PC-3 (cell line): ENCODE data around the gene CA9. TPM values are rescaled to one million over a fixed set of nuclear protein-coding genes. Genes with fewer than 3 reads are reported as not detected.

Experiments
- ATAC-seq: fragments of 200-7000 bp; cut with Tn5 transposase; 2 replicates; pipeline ENCODE4 v1.9.1; 2020; ENCODE audit warnings: mild to moderate bottlenecking, moderate library complexity
- BruUV-seq: library from RNA; stranded (reverse); fragments of 400-500 nt; replicated peaks from 2 replicates; lab custom pipeline; 2021; lab: Mats Ljungman, UMichigan
- CTCF ChIA-PET: fragments of 300-600 bp; sonication (Branson Sonifier 250); formaldehyde crosslinking; loops from one replicate; lab custom pipeline; 2022; ENCODE audit warnings: antibody characterized with exemption; lab: Charles Lee
- POLR2A ChIA-PET: fragments of 300-600 bp; sonication (Branson Sonifier 250); formaldehyde crosslinking; loops from one replicate; lab custom pipeline; 2022; ENCODE audit warnings: antibody characterized with exemption; ENCODE audit not compliant: unreplicated experiment; lab: Charles Lee
- DNase-seq: peaks from one replicate; pipeline ENCODE4 v3.0.0-alpha.2; 2015
- H2AFZ ChIP-seq: fragments of 300-600 bp; sonication (generic); 2 replicates; pipeline ENCODE4 v1.6.0; 2016; ENCODE audit warnings: antibody characterized with exemption, low read length
- H3F3A ChIP-seq: fragments of 300-600 bp; sonication (generic); one replicate; pipeline ENCODE4 v1.6.0; 2017; ENCODE audit warnings: antibody characterized with exemption, low read length, control low read depth, mild to moderate bottlenecking; ENCODE audit not compliant: unreplicated experiment
- H3K27ac ChIP-seq: fragments of 300-600 bp; sonication (generic); 2 replicates; pipeline ENCODE4 v1.5.1; 2016; ENCODE audit warnings: mild to moderate bottlenecking, low read length
- H3K27me3 ChIP-seq: fragments of 300-600 bp; sonication (generic); 2 replicates; pipeline ENCODE4 v1.6.1; 2016; ENCODE audit warnings: low read length, mixed read lengths
- H3K36me3 ChIP-seq: fragments of 300-600 bp; sonication (generic); 2 replicates; pipeline ENCODE4 v1.6.1; 2016; ENCODE audit warnings: low read depth, mixed run types, low read length, mixed read lengths
- H3K4me1 ChIP-seq: fragments of 300-600 bp; sonication (generic); 2 replicates; pipeline ENCODE4 v1.5.1; 2016; ENCODE audit warnings: low read length; ENCODE audit not compliant: insufficient read depth
- H3K4me2 ChIP-seq: fragments of 300-600 bp; sonication (generic); 2 replicates; pipeline ENCODE4 v1.6.0; 2016; ENCODE audit warnings: low read length
- H3K4me3 ChIP-seq: fragments of 300-600 bp; sonication (generic); 2 replicates; pipeline ENCODE4 v1.5.1; 2016; ENCODE audit warnings: mild to moderate bottlenecking, low read length, mixed read lengths
- H3K79me2 ChIP-seq: fragments of 300-600 bp; sonication (generic); 2 replicates; pipeline ENCODE4 v1.6.1; 2017; ENCODE audit warnings: low read length, mixed read lengths
- H3K9ac ChIP-seq: fragments of 300-600 bp; sonication (generic); 2 replicates; pipeline ENCODE4 v1.6.0; 2016; ENCODE audit warnings: mild to moderate bottlenecking, low read length
- H3K9me2 ChIP-seq: fragments of 300-600 bp; sonication (generic); replicated peaks from 2 replicates; pipeline ENCODE4 v1.6.1; 2016; ENCODE audit warnings: mixed run types, low read length, mixed read lengths
- H3K9me3 ChIP-seq: fragments of 300-600 bp; sonication (generic); 2 replicates; pipeline ENCODE4 v1.6.1; 2016; ENCODE audit warnings: low read length, mixed read lengths
- H4K20me1 ChIP-seq: fragments of 300-600 bp; sonication (generic); 2 replicates; pipeline ENCODE4 v1.6.1; 2016; ENCODE audit warnings: low read length, mixed read lengths
- EZH2 ChIP-seq: fragments of 300-600 bp; sonication (generic); IDR thresholded peaks from one replicate; pipeline ENCODE4 v1.6.1; 2017; ENCODE audit warnings: antibody characterized with exemption, mild to moderate bottlenecking, low read length; ENCODE audit not compliant: unreplicated experiment
- EZH2phosphoT487 ChIP-seq: fragments of 300-600 bp; sonication (generic); IDR thresholded peaks from 2 replicates; pipeline ENCODE4 v1.6.1; 2018; ENCODE audit warnings: mild to moderate bottlenecking, antibody characterized with exemption, low read length, borderline replicate concordance
- intact Hi-C: fragments of 100-400 bp; cut with micrococcal nuclease; formaldehyde crosslinking; loops from 2 replicates; pipeline ENCODE4 v1.9.0; 2023
- total RNA-seq: library from RNA; depleted of rRNA; stranded (reverse); fragments of >200 nt; gene quantifications from 2 replicates; pipeline ENCODE4 v1.2.3, GENCODE V29; 2014
- TF ChIP-seq, protein P1 (sequence below): fragments of 300-600 bp; sonication (generic); conservative IDR thresholded peaks from 2 replicates; pipeline ENCODE4 v1.5.1; 2017; ENCODE audit warnings: antibody characterized with exemption, low read depth, mild to moderate bottlenecking, low read length

The CA9 gene
- total RNA-seq, 1 experiment from 2014 or later = 7.7 TPM

DNA sequence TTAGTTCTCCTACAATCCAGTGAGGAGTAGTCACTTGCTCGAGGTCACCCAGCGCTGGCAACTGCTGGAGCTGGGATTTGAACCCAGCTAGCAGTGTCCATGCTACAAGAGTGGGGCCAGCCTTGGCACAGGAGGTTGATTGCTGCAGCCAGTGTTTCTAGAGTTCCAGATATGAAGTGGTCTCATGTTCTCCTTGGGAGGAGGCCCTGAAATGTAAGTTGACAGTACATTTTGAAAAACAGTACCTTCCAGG, 14.8 kb upstream of the CA9 start:
- Histone ChIP-seq H3K4me3 (peak overlapping the region; percentile 96), H3F3A (peaks cover 7% of the 10 kb centered on the region), H3K9me2 (no peaks in the 10 kb centered on the region), H3K9me3 (no peaks in the 10 kb centered on the region), H3K27me3 (no peaks in the 10 kb centered on the region), H3K27ac (peak overlapping the region; percentile 98), H3K4me1 (peaks cover 32% of the 10 kb centered on the region), H2AFZ (no peak overlapping the region), H3K79me2 (peaks cover 29% of the 10 kb centered on the region), H3K4me2 (peak overlapping the region; percentile 98), H4K20me1 (no peaks in the 10 kb centered on the region), H3K36me3 (peaks cover 20% of the 10 kb centered on the region), H3K9ac (peak overlapping the region; percentile 97)
- intact Hi-C loops = loop anchor here (2.0 to 10.0 kb wide), 3 partner anchors 38 to 136 kb away; partner anchors contain the start of gene NPR2
- CTCF ChIA-PET = no interaction called here
- no peak for TF ChIP-seq EZH2phosphoT487
- TF ChIP-seq, protein P1, sequence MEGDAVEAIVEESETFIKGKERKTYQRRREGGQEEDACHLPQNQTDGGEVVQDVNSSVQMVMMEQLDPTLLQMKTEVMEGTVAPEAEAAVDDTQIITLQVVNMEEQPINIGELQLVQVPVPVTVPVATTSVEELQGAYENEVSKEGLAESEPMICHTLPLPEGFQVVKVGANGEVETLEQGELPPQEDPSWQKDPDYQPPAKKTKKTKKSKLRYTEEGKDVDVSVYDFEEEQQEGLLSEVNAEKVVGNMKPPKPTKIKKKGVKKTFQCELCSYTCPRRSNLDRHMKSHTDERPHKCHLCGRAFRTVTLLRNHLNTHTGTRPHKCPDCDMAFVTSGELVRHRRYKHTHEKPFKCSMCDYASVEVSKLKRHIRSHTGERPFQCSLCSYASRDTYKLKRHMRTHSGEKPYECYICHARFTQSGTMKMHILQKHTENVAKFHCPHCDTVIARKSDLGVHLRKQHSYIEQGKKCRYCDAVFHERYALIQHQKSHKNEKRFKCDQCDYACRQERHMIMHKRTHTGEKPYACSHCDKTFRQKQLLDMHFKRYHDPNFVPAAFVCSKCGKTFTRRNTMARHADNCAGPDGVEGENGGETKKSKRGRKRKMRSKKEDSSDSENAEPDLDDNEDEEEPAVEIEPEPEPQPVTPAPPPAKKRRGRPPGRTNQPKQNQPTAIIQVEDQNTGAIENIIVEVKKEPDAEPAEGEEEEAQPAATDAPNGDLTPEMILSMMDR = no peak
- TF ChIP-seq EZH2 = no peak
- BruUV-seq = TSS peak; percentile 55
- POLR2A ChIA-PET = interaction anchor here (0.6 kb wide), 1 partner anchor 244 kb away, joined by 3 read pairs; no protein-coding TSS in a partner anchor
- ATAC-seq (peak; percentile 21), DNase-seq (peak; percentile 62)

DNA sequence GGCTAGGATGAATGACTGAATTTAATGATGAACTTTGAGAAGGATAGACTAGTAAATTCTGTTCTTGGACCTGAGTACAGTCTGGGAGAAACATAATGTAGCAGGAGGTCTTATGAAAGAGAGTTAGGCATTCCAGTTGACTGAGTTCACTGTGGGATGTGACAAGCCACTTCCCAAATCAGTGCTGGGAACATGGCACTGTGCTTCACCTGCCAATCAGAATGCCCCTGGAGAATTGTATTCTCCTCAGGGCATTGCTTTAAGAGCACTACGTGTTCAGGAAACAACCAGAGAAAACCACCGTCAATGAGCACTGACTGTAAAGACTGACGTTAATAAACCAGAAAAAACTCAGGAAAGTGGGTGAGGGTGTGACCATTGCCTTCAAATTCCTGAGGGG, 14.4 kb upstream of the CA9 start:
- Histone ChIP-seq H3K4me1 (peaks cover 37% of the 10 kb centered on the region), H3K36me3 (peaks cover 20% of the 10 kb centered on the region), H2AFZ (no peak overlapping the region), H3K9me2 (no peaks in the 10 kb centered on the region), H3K27me3 (no peaks in the 10 kb centered on the region), H3K9me3 (no peaks in the 10 kb centered on the region), H3F3A (peaks cover 7% of the 10 kb centered on the region), H4K20me1 (no peaks in the 10 kb centered on the region), H3K9ac (peak overlapping the region; percentile 97), H3K27ac (peak overlapping the region; percentile 98), H3K4me3 (peak overlapping the region; percentile 96), H3K4me2 (peak overlapping the region; percentile 98), H3K79me2 (peaks cover 33% of the 10 kb centered on the region)
- TF ChIP-seq, protein P1 = no peak
- TF ChIP-seq EZH2phosphoT487 (no peak), EZH2 (no peak)
- CTCF ChIA-PET = no interaction called here
- DNase-seq (peak; percentile 84), ATAC-seq (peak; percentile 28)
- no TSS peak for BruUV-seq
- POLR2A ChIA-PET = no interaction called here
- intact Hi-C loops = loop anchor here (2.0 to 10.0 kb wide), 3 partner anchors 38 to 135 kb away; partner anchors contain the start of gene NPR2

DNA sequence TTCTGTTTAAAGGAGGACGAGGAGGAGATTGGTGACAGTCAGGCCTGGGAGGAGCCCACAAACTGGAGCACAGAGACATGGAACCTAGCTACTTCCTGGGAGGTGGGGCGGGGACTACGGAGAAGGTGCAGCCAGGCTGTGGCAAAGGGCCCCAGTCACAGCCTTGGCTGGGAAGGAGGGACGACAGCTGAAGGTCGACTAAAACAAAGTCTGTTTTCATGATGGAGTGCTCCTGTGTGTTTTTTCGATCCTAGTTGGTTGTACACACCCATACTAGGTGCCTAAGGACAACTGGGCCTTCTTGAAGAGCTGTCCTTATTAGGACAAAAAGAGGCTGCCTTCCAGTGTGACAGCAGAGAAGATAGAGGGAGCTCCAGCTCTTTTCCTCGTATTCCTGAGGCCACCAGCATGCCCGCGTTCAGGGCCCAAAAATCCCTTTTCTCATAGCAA, 12.7 kb upstream of the CA9 start:
- Histone ChIP-seq H3K4me3 (no peak overlapping the region), H3K9me2 (no peaks in the 10 kb centered on the region), H3F3A (peaks cover 7% of the 10 kb centered on the region), H3K4me1 (peaks cover 47% of the 10 kb centered on the region), H4K20me1 (no peaks in the 10 kb centered on the region), H3K9me3 (no peaks in the 10 kb centered on the region), H3K27me3 (no peaks in the 10 kb centered on the region), H2AFZ (no peak overlapping the region), H3K27ac (peak overlapping the region; percentile 98), H3K79me2 (peaks cover 40% of the 10 kb centered on the region), H3K9ac (no peak overlapping the region), H3K36me3 (peaks cover 20% of the 10 kb centered on the region), H3K4me2 (no peak overlapping the region)
- ChIA-PET POLR2A (interaction anchor here (0.7 kb wide), 1 partner anchor 71 kb away, joined by 5 read pairs; the partner anchor contains the start of genes CREB3 and TLN1), CTCF (interaction anchor here (0.5 to 1.1 kb wide), 6 partner anchors 31 to 86 kb away, joined by 3 to 8 read pairs (median 3); partner anchors contain the start of genes CREB3 and TLN1)
- TF ChIP-seq EZH2 = no peak
- TF ChIP-seq, protein P1 = peak; percentile 40; the same call in 1 of the 2 replicates
- intact Hi-C loops = no loop called here
- BruUV-seq = no TSS peak
- DNase-seq = peak; percentile 23
- no peak for ATAC-seq
